Neural cell (in vitro differentiated cells): ENCODE results near the gene MAN2A2. TPM values are rescaled to one million over a fixed set of nuclear protein-coding genes. Genes with fewer than 3 reads are reported as not detected.

Source experiments
- H2AFZ ChIP-seq: fragments of 200-600, 300-800 bp; sonication (generic), shearing (Covaris generic); 2 replicates; pipeline ENCODE4 v1.6.0; 2014; ENCODE audit warnings: low read depth, mild to moderate bottlenecking, antibody characterized with exemption, low read length, moderate library complexity
- H3F3A ChIP-seq: fragments of 200-600 bp; shearing (Covaris generic); 2 replicates; pipeline ENCODE4 v1.6.1; 2016; ENCODE audit warnings: mild to moderate bottlenecking, moderate library complexity, mixed read lengths, antibody characterized with exemption, low read length; ENCODE audit not compliant: insufficient read depth, poor library complexity, severe bottlenecking
- H3K27ac ChIP-seq: fragments of 200-600, 300-800 bp; sonication (generic), shearing (Covaris generic); 2 replicates; pipeline ENCODE4 v1.5.1; 2014; ENCODE audit warnings: mild to moderate bottlenecking, low read length, moderate library complexity
- H3K27me3 ChIP-seq: fragments of 300-800, 200-600 bp; sonication (generic), shearing (Covaris generic); 2 replicates; pipeline ENCODE4 v1.6.0; 2014; ENCODE audit warnings: mild to moderate bottlenecking, low read depth, low read length, moderate library complexity; ENCODE audit not compliant: insufficient read depth
- H3K36me3 ChIP-seq: fragments of 300-800, 200-600 bp; sonication (generic), shearing (Covaris generic); 2 replicates; pipeline ENCODE4 v1.5.1; 2014; ENCODE audit warnings: mild to moderate bottlenecking, antibody characterized with exemption, low read length, moderate library complexity; ENCODE audit not compliant: insufficient read depth
- H3K4me2 ChIP-seq: fragments of 300-800, 200-600 bp; sonication (generic), shearing (Covaris generic); 2 replicates; pipeline ENCODE4 v1.6.0; 2014; ENCODE audit warnings: mild to moderate bottlenecking, low read length
- H3K4me3 ChIP-seq: fragments of 300-800, 200-600 bp; sonication (generic), shearing (Covaris generic); 2 replicates; pipeline ENCODE4 v1.5.1; 2014; ENCODE audit warnings: mild to moderate bottlenecking, low read length, moderate library complexity
- H3K79me2 ChIP-seq: fragments of 200-600 bp; shearing (Covaris generic); replicated peaks from 2 replicates; pipeline ENCODE4 v1.6.0; 2014; ENCODE audit warnings: mild to moderate bottlenecking, low read length, moderate library complexity; ENCODE audit not compliant: insufficient read depth
- H3K9ac ChIP-seq: fragments of 300-800, 200-600 bp; sonication (generic), shearing (Covaris generic); 2 replicates; pipeline ENCODE4 v1.6.1; 2016; ENCODE audit warnings: mild to moderate bottlenecking, low read length, mixed read lengths
- H3K9me2 ChIP-seq: fragments of 200-600 bp; shearing (Covaris generic); 2 replicates; pipeline ENCODE4 v1.6.1; 2016; ENCODE audit warnings: mild to moderate bottlenecking, low read length, mixed read lengths; ENCODE audit not compliant: insufficient read depth
- H3K9me3 ChIP-seq: fragments of 200-600, 300-800 bp; sonication (generic), shearing (Covaris generic); 2 replicates; pipeline ENCODE4 v1.6.1; 2016; ENCODE audit warnings: mild to moderate bottlenecking, mixed run types, low read length, moderate library complexity, mixed read lengths
- H4K20me1 ChIP-seq: fragments of 200-600 bp; shearing (Covaris generic); 2 replicates; pipeline ENCODE4 v1.6.1; 2016; ENCODE audit warnings: mild to moderate bottlenecking, mixed run types; ENCODE audit not compliant: insufficient read depth
- EP300 ChIP-seq: fragments of 450-650 bp; conservative IDR thresholded peaks from 2 replicates; pipeline ENCODE4 v1.6.1; 2014; ENCODE audit warnings: antibody characterized with exemption, mild to moderate bottlenecking, moderate library complexity; ENCODE audit not compliant: poor library complexity, severe bottlenecking
- EZH2 ChIP-seq: fragments of 200-600, 300-800 bp; shearing (Covaris generic), sonication (generic); IDR thresholded peaks from 2 replicates; pipeline ENCODE4 v1.6.1; 2014; ENCODE audit warnings: antibody characterized with exemption, low read length, borderline replicate concordance, mild to moderate bottlenecking; ENCODE audit not compliant: insufficient read depth, poor library complexity, severe bottlenecking
- MXI1 ChIP-seq: fragments of 450-650 bp; conservative IDR thresholded peaks from 2 replicates; pipeline ENCODE4 v1.6.1; 2014; ENCODE audit warnings: antibody characterized with exemption, mild to moderate bottlenecking; ENCODE audit not compliant: poor library complexity, severe bottlenecking
- POLR2AphosphoS5 ChIP-seq: IDR thresholded peaks from 2 replicates; pipeline ENCODE4 v1.6.1; 2012
- RAD21 ChIP-seq: fragments of 450-650 bp; conservative IDR thresholded peaks from 2 replicates; pipeline ENCODE4 v1.6.1; 2014; ENCODE audit warnings: antibody characterized with exemption, mild to moderate bottlenecking, moderate library complexity
- SMC3 ChIP-seq: fragments of 450-650 bp; conservative IDR thresholded peaks from 2 replicates; pipeline ENCODE4 v1.6.1; 2014; ENCODE audit warnings: antibody characterized with exemption, mild to moderate bottlenecking, moderate library complexity; ENCODE audit not compliant: poor library complexity
- TAF1 ChIP-seq: IDR thresholded peaks from 2 replicates; pipeline ENCODE4 v1.6.1; 2012; ENCODE audit warnings: low read depth
- polyA plus RNA-seq: library from polyadenylated mRNA; depleted of rRNA; stranded (reverse); fragments of >200 nt; gene quantifications from 2 replicates; pipeline ENCODE4 v1.2.3, GENCODE V29; 2014
- TF ChIP-seq, protein P1 (sequence below): fragments of 450-650 bp; IDR thresholded peaks from 2 replicates; pipeline ENCODE4 v1.5.1; 2014; ENCODE audit warnings: antibody characterized with exemption, mild to moderate bottlenecking, moderate library complexity; ENCODE audit not compliant: poor library complexity, severe bottlenecking
- TF ChIP-seq, protein P2 (sequence below): IDR thresholded peaks from 2 replicates; pipeline ENCODE4 v1.6.1; 2012; ENCODE audit warnings: borderline replicate concordance

Gene MAN2A2
- polyA plus RNA-seq, 1 donor from 2014 or later = 59.8 TPM

DNA sequence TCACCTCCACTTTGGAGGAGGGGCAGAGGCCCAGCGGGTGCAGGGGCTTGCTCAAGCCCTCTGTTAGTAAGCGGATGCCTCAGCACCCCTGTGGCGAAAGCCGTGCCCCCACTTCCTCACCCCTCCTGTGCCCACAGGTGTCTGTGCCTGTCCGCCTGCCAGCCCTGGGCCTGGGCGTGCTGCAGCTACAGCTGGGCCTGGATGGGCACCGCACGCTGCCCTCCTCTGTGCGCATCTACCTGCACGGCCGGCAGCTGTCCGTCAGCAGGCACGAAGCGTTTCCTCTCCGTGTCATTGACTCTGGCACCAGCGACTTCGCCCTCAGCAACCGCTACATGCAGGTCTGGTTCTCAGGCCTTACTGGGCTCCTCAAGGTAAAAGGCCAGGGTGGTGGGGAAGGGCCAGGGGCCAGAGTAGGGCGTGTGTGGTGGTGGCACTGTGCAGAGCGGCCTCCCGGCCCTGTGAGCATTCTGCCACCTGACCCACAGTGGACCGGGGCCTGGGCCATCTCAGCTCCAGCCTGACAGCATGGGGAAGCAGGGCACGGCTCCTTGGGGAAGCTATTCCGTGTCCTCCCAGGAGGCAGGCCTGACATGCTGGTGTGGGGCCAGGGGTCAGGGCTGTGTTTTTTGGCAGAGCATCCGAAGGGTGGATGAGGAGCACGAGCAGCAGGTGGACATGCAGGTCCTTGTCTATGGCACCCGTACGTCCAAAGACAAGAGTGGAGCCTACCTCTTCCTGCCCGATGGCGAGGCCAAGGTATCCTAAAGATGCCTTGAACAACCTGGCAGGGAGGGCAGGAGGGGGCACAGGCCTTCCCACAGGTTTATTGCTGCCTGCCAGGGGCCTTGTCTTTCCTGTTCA, 9.0 kb downstream of the MAN2A2 start:
- no peaks in the 10 kb centered on the region for H3K79me2 ChIP-seq
- H3K36me3 ChIP-seq = no peaks in the 10 kb centered on the region

DNA sequence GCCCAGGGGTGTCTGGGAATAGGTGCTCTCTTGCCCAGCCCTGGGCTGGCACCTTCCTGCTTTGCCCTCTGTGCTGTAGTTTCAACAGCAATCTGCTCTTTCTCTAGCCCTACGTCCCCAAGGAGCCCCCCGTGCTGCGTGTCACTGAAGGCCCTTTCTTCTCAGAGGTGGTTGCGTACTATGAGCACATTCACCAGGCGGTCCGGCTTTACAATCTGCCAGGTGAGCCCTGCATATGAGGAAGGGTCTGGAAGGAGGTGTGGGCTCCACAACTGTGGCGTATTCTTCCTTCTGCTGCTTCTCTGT, 9.6 kb downstream of the MAN2A2 start:
- Histone ChIP-seq H3K27ac (no peak overlapping the region), H3K79me2 (no peaks in the 10 kb centered on the region), H3K36me3 (no peaks in the 10 kb centered on the region), H4K20me1 (no peaks in the 10 kb centered on the region), H3F3A (no peaks in the 10 kb centered on the region), H3K27me3 (no peaks in the 10 kb centered on the region), H3K9ac (no peak overlapping the region), H2AFZ (no peak overlapping the region), H3K4me3 (no peak overlapping the region), H3K9me3 (no peaks in the 10 kb centered on the region), H3K9me2 (no peaks in the 10 kb centered on the region), H3K4me2 (no peak overlapping the region)
- TF ChIP-seq, protein P1, sequence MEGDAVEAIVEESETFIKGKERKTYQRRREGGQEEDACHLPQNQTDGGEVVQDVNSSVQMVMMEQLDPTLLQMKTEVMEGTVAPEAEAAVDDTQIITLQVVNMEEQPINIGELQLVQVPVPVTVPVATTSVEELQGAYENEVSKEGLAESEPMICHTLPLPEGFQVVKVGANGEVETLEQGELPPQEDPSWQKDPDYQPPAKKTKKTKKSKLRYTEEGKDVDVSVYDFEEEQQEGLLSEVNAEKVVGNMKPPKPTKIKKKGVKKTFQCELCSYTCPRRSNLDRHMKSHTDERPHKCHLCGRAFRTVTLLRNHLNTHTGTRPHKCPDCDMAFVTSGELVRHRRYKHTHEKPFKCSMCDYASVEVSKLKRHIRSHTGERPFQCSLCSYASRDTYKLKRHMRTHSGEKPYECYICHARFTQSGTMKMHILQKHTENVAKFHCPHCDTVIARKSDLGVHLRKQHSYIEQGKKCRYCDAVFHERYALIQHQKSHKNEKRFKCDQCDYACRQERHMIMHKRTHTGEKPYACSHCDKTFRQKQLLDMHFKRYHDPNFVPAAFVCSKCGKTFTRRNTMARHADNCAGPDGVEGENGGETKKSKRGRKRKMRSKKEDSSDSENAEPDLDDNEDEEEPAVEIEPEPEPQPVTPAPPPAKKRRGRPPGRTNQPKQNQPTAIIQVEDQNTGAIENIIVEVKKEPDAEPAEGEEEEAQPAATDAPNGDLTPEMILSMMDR = no peak
- TF ChIP-seq RAD21 (no peak), MXI1 (no peak), POLR2AphosphoS5 (no peak), EZH2 (no peak), EP300 (no peak), TAF1 (no peak)
- TF ChIP-seq, protein P2, sequence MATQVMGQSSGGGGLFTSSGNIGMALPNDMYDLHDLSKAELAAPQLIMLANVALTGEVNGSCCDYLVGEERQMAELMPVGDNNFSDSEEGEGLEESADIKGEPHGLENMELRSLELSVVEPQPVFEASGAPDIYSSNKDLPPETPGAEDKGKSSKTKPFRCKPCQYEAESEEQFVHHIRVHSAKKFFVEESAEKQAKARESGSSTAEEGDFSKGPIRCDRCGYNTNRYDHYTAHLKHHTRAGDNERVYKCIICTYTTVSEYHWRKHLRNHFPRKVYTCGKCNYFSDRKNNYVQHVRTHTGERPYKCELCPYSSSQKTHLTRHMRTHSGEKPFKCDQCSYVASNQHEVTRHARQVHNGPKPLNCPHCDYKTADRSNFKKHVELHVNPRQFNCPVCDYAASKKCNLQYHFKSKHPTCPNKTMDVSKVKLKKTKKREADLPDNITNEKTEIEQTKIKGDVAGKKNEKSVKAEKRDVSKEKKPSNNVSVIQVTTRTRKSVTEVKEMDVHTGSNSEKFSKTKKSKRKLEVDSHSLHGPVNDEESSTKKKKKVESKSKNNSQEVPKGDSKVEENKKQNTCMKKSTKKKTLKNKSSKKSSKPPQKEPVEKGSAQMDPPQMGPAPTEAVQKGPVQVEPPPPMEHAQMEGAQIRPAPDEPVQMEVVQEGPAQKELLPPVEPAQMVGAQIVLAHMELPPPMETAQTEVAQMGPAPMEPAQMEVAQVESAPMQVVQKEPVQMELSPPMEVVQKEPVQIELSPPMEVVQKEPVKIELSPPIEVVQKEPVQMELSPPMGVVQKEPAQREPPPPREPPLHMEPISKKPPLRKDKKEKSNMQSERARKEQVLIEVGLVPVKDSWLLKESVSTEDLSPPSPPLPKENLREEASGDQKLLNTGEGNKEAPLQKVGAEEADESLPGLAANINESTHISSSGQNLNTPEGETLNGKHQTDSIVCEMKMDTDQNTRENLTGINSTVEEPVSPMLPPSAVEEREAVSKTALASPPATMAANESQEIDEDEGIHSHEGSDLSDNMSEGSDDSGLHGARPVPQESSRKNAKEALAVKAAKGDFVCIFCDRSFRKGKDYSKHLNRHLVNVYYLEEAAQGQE = no peak

More for the DNA sequence above, 9.0 kb downstream of the MAN2A2 start:
- H3K27me3 ChIP-seq = no peaks in the 10 kb centered on the region
- H3K9me2 ChIP-seq = no peaks in the 10 kb centered on the region
- H2AFZ ChIP-seq = no peak overlapping the region
- H3K9ac ChIP-seq = no peak overlapping the region
- H3F3A ChIP-seq = no peaks in the 10 kb centered on the region
- H4K20me1 ChIP-seq = no peaks in the 10 kb centered on the region
- TF ChIP-seq TAF1 (no peak), POLR2AphosphoS5 (no peak), RAD21 (no peak), EZH2 (no peak), SMC3 (no peak), EP300 (no peak), MXI1 (no peak)
- TF ChIP-seq, protein P1 = no peak
- TF ChIP-seq, protein P2 = no peak
- no peak overlapping the region for H3K4me2 ChIP-seq
- H3K9me3 ChIP-seq = no peaks in the 10 kb centered on the region
- no peak overlapping the region for H3K27ac ChIP-seq
- no peak overlapping the region for H3K4me3 ChIP-seq
